ELF-1 (cell line): ENCODE measurements around the gene FSIP1.

Experiments used
- DNase-seq: peaks from one replicate; pipeline ENCODE4 v3.0.0-alpha.2; 2016; ENCODE audit warnings: low read depth, low spot score

The FSIP1 gene

GRCh38 chr15:39645138-39645975 is 137.3 kb downstream of the FSIP1 start:
- DNase-seq = no peak

- no peak for DNase-seq
Measured at GRCh38 chr15:39644136-39644535, 138.5 kb downstream of the FSIP1 start.

GRCh38 chr15:39643727-39644126 is 138.9 kb downstream of the FSIP1 start:
- DNase-seq = no peak

- DNase-seq = peak; percentile 54
Measured at GRCh38 chr15:39642011-39642640, 140.5 kb downstream of the FSIP1 start.

GRCh38 chr15:39641191-39641889 is 141.3 kb downstream of the FSIP1 start:
- DNase-seq = no peak

- DNase-seq = no peak
Measured at GRCh38 chr15:39640665-39641064, 142.0 kb downstream of the FSIP1 start.

- DNase-seq = no peak
Measured at GRCh38 chr15:39639037-39639436, 143.6 kb downstream of the FSIP1 start.

GRCh38 chr15:39638041-39638440 is 144.6 kb downstream of the FSIP1 start:
- DNase-seq = no peak

GRCh38 chr15:39631357-39631756 is 151.3 kb downstream of the FSIP1 start:
- no peak for DNase-seq

GRCh38 chr15:39629906-39630305 is 152.7 kb downstream of the FSIP1 start:
- no peak for DNase-seq

GRCh38 chr15:39629371-39629770 is 153.3 kb downstream of the FSIP1 start:
- DNase-seq = no peak

- DNase-seq = no peak
Measured at GRCh38 chr15:39628546-39629257, 153.9 kb downstream of the FSIP1 start.

- no peak for DNase-seq
Measured at GRCh38 chr15:39628144-39628508, 154.5 kb downstream of the FSIP1 start.

- DNase-seq = no peak
Measured at GRCh38 chr15:39627451-39628143, 155.0 kb downstream of the FSIP1 start.

- no peak for DNase-seq
Measured at GRCh38 chr15:39625856-39626255, 156.8 kb downstream of the FSIP1 start.

GRCh38 chr15:39625451-39625850 is 157.2 kb downstream of the FSIP1 start:
- DNase-seq = no peak

- no peak for DNase-seq
Measured at GRCh38 chr15:39624806-39625205, 157.8 kb downstream of the FSIP1 start.

- no peak for DNase-seq
Measured at GRCh38 chr15:39623529-39623931, 159.1 kb downstream of the FSIP1 start.

GRCh38 chr15:39622660-39623516 is 159.8 kb downstream of the FSIP1 start:
- no peak for DNase-seq

GRCh38 chr15:39621976-39622375 is 160.7 kb downstream of the FSIP1 start:
- no peak for DNase-seq
